HG02571 (cell line): ENCODE data around the gene IKZF3.
A peak's percentile ranks its signal among the peaks of the same experiment; 100 is the strongest.
"Not testable (repeated sequence)": the region's sequence is repeated elsewhere in the genome, so short reads cannot be mapped to it uniquely, and the experiment has no call there.

ENCODE experiments used
- ATAC-seq: cut with Tn5 transposase; IDR thresholded peaks from one replicate; pipeline ENCODE4 v1.9.1; 2021; ENCODE audit warnings: mild to moderate bottlenecking, moderate library complexity; ENCODE audit not compliant: unreplicated experiment

The IKZF3 gene

DNA sequence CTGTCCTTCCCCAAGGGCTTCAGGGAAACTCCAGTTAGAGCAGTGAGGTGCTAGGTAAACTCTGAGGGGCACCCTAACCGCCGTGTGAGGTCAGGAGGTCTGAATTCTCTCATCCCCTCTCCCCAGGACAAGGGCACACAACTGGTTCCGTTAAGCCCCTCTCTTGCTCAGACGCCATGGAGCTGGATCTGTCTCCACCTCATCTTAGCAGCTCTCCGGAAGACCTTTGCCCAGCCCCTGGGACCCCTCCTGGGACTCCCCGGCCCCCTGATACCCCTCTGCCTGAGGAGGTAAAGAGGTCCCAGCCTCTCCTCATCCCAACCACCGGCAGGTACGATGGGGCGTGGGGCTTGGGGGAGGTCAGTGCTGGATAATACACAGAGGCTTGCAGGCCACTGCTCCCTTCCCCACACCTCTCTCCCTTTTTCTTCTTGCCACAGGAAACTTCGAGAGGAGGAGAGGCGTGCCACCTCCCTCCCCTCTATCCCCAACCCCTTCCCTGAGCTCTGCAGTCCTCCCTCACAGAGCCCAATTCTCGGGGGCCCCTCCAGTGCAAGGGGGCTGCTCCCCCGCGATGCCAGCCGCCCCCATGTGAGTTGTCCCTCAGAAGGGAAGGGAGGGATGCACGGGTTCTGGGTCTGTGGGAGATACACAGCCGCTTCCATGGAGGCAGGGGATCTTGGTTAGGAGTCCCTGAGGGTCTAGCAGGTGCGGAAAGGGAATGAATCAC lies 121.8 kb downstream of the IKZF3 start:
- no peak for ATAC-seq

DNA sequence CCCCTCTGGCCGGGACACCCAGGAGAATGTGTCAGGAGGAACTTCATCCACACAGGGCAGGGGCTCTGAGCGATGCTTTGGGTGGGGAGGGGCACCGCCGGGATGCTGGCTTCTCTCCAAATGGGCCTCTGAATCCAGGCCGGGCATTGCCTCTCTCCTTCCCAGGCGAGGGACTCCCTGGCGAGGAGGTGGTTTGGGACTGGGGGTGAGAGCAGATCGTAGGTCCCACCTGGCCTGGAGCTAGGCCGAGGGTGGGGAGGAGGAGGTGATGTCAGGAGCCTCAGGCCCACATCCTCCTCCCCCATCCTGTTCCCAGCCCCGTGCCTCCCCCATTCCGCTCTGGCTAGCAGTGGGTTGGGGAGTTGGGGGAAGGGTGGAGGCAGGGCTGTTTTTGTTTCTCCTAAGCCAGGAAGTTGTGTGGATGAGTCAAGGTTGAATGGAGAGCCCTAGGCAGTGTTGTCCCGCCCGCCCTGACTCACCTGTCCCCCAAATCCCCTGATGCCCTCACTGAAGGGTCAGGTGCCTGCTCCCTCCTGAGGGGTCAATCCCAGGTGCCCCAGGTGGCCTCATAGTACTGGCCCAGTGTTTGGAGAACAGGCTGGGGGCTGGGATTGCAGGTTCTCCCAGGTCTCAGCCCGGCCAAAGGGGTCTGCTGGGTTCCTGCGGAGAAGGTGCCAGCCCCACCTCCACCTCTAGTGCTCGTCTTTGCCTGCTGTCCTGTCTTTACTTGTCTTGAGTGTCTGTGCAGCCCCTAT lies 123.6 kb downstream of the IKZF3 start:
- no peak for ATAC-seq

DNA sequence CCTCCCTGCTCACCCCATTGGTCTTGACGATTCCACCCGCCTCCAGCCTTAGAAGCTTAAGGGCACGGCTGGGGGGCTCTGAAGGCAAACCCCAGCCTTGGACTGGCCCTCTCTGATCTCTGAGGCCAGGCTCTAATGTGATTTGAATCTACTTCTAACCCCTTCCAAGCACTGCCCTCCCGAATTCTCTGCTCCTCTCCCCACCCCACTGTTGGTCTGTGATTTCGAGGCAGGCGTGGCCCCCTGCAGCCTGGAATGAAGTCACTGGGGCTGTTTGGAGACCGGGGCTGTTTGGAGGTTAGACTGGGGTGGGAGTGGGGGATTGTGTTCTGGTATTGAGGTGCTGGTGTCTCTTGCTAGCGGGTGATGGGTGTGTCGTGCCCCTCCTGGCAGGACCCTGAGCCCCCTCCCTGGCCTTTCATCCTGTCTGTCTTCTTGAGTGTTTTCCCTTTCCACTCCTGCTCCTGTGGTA lies 124.2 kb downstream of the IKZF3 start:
- ATAC-seq = no peak

DNA sequence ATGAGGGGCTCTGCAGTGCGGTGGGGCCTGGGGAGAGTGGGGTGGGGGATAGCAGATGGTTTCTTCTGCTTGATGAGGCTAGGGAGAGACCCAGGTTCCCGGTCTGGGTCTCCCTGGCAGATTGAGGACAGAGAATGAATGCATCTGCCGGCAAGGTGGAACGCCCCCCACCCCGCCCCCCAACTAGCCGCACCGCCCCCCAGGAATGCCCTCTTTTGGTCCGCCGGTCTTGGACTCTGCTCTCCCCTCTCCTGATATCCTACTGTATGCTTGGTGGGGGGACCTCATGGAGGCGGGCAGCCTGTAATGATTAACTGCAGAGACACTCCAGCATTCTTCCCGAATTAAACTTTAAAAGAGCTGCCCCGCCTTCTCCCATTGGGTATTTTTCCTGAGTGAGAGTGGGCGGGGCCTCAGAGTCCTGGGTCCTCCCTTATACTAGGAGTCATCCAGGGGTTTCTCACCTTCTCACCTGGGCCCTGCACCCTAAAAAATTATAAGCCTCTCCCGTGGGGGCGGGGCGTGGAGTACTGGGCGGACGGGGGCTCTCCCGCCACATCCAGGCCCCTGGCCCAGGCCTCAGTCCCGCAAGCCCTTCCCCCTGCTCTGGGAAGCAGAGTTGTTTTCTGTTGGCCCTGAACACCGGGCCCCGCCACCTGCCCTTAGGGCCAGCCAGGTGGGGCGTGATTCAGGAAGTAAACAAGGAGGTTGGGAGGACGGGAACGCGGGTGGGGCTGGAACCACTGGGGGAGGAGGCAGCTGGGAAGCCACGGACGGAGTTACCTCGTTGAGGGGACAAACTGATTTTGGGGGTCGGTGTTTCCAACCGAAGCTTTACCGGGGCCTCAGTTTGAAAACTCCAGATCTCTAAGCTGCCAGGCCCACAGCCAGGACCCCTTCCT lies 124.9 kb downstream of the IKZF3 start:
- ATAC-seq = no peak

DNA sequence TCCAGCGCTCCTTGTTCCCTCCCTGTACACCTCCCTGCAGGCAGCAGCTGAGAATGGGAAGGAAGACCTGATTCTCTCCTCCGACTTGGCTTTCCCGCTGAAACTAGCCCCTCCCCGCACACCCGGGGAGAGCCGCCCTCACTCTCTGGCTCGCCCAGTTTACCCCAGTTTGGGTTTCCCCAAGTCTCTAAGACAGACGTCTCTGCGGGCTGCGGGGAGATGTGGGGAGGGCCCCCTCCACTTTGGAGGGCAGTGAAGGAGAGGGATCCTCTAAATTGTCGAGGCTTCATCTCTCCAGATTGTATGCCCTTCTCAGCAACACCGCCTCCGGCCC lies 125.6 kb downstream of the IKZF3 start:
- no peak for ATAC-seq

DNA sequence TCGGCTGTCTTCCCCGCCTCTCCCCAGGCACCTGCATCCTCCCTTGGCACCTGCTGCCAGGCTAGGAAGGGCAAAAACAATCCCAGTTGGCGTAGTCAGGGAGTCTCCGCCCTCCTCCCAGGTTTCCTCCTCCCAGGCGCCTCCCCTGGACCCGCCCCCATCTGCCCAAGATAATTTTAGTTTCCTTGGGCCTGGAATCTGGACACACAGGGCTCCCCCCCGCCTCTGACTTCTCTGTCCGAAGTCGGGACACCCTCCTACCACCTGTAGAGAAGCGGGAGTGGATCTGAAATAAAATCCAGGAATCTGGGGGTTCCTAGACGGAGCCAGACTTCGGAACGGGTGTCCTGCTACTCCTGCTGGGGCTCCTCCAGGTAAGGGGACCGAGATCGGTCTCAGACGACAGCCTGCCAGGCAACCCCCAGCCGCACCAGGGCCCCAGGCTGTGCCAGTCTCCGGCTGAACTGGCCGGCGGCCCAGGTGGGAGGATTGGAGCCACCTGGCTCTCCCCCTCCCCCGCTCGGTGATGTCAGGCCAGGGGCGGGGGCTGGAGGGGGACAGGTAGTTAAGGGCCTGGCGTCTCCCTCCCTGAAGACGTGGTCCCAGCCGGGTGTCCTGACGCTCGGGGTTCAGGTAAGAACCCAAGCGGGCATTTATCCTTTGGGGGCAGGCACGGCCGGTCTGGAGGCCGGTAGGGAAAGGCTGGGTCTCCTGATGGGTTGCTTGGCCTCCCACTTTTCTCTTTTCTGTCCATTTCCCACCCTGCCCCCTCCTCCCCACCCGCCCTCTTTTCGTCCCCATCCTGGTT lies 126.1 kb downstream of the IKZF3 start, which contains the start of gene GRB7:
TSS of gene GRB7 (plus strand) at position 179 of the 808 bp plus-strand sequence. CDS start 4,364 bp downstream, outside the sequence.
- ATAC-seq = no peak

DNA sequence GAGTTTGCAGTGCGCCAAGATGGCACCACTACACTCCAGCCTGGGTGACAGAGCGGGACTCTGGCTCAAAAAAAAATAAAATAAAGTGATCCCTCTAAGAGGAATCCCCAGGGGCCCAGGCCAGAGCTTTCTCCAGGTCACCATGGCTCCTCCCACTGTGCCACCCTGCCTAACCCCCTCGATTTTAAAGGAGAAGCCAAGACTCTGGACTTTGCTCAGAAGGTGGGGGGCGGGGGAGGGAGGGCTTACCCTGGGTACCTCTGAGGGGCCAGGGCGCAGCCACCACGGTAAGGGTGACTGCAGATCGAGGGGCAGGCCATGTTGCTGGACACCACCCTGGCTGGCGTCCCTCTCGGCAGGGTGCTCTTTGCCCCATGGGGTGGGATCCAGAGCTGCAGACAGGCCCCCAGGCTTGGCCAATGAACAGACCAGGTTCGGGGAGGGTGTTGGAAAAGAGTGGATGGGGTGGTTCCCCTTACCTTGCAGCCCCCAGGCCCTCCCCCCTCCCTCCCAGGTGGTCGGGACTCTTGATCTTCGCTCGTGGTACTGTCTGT lies 126.8 kb downstream of the IKZF3 start:
- ATAC-seq = no peak

DNA sequence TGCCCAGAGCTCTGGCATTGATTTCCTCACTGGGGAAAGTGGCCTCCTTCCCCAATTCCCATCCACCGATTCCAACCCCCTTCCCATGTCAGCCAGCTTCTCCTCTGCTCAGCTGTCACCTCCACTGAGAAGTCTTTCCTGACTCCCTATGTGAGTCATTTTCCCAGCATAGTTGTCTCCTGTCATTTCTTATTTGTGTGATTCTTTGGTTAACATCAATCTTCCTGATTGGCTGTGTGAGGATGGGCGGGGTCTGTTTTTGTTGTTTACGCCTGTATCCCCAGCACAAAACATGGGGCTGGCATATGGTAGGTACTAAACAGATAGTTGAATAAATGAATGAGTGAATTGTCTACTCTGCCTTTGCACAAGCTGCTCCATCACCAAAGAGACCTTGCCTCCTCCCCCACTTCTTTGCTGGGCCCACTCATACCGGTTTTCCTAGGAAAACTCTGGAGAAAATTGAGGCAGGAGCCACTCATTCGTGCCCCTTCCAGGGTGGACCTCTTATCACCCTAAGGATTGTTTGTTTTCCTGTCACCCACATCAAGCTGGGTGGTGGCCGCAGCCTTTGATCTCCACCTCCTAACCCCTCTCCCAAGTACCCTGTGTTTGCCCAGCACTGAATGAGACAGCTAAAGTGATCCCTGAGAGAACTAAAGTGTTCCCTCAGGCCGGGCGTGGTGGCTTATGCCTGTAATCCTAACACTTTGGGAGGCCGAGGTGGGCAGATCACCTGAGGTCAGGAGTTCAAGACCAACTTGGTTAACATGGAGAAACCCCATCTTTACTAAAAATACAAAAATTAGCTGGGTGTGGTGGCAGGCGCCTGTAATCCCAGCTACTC lies 127.6 kb downstream of the IKZF3 start:
- ATAC-seq = no peak

DNA sequence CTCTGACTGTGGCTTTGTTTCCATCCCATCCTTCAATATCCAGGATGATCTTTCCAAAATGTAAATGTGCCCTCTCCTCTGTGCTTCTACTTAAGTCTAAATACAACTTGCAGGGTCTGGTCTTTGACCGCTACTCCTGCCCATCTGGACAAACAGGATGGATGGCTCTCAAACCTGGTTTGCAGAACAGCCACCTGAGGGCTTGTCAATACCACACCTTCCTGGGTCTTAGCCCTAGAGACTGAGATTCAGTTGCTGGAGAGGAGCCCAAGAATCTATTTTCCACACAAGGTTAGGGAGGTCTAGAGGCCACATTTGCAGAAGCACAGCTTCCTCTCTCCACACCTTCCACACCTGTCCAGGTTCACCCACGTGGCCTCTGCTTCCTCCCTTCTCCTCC lies 128.2 kb downstream of the IKZF3 start:
- ATAC-seq = no peak

DNA sequence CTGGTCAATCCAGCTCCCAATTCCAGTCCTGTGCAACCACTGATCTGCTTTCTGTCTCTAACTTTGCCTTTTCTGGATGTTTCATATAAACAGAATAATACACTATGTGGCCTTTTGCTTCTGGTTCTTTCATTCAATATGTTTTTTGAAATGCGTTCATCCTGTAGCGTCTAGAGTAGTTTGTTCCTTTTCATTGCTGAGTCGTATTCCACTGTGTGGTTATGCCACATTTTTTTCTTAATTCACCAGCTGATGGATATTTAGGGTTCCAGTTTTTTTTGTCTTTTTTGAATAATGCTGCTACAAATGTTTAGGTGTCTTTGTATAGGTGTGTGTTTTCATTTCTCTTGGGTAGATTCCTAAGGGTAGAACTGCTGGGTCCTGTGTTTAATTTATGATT lies 131.5 kb downstream of the IKZF3 start:
- ATAC-seq = no peak

DNA sequence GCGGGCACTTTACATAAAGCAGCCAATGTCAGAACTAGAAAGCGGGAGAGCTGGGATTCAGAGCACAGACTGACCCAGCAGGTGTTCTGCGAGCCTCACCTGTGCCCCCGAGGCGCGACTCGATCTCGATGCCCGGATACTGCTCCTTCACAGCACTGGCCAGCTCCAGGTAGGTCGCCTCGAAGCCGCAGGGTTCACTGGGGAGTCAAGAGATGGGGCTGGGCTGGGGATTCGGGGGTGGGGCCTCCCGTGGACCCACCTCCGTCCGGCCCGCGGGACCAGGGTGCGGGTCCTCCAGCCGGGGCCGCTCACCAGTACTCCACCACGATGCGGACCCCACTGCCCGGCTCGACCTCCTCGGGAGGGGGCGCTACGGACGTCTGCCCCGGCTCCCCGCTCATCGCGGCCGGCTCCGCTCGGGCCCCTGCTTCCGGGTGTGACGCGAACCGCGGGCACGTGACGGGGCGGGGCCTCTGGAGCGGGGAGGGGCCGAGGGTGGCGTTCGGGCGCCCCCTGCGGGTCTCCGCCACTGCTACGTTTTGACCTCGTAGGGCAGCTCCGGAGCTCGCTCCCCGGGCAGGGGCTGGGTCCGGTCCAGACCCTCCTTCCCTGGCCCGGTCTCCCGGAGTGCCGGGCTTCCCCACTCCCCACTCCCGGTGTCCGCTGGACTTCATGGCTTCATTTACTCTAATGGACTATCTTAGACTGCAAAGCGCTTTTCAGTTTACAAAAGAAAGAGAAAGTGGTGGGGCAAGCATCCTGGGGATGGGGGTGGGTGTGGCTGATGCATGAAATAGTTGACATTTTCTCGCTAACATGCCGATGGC lies 133.8 kb downstream of the IKZF3 start, which contains the start of gene MIEN1:
TSS of gene MIEN1 (minus strand) at position 438 of the 827 bp plus-strand sequence. CDS start at position 401, 37 bp downstream.
- peak; percentile 82 for ATAC-seq

DNA sequence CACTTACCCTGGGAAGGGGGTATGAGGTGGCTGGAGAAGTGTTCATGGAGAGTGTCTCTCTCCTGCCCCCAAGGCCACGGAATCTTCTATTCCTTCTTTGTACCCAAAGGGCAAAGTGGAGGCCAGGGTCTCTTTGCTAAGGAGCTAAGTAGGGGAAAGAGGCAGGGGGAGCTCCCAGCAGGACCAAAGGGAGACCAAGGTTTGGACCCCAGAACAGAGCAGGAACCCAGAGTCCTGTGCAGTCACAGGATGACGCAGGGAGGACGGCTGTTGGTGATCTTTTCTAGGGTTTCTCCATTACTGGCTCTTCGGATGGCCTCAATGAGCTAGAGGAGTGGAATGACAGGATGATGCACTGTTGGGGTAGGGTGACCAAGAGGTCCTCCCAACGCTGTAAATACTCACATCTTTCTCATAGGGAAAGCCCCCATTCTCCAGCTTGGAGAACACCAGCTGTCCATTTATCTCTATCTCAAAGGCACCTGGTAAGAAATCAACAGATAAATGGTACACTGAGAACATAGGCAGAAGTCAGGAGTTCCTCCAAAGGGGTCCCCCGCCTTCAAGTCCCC lies 134.7 kb downstream of the IKZF3 start:
- ATAC-seq = no peak

DNA sequence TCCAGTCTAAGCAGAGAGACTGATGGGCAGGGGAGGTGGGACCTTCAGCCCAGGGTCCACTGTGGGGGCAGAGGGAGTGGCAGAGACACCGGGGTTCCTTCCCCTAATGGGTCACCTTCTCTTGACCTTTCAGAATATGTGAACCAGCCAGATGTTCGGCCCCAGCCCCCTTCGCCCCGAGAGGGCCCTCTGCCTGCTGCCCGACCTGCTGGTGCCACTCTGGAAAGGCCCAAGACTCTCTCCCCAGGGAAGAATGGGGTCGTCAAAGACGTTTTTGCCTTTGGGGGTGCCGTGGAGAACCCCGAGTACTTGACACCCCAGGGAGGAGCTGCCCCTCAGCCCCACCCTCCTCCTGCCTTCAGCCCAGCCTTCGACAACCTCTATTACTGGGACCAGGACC lies 136.6 kb downstream of the IKZF3 start:
- no peak for ATAC-seq

DNA sequence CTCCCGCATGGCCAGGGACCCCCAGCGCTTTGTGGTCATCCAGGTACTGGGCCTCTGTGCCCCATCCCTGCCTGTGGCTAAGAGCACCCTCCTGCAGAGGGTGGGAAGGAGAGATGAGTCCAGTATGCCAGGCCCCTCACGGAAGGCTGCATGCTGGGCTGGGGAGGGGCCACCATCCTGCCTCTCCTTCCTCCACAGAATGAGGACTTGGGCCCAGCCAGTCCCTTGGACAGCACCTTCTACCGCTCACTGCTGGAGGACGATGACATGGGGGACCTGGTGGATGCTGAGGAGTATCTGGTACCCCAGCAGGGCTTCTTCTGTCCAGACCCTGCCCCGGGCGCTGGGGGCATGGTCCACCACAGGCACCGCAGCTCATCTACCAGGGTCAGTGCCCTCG lies 137.5 kb downstream of the IKZF3 start:
- no peak for ATAC-seq

DNA sequence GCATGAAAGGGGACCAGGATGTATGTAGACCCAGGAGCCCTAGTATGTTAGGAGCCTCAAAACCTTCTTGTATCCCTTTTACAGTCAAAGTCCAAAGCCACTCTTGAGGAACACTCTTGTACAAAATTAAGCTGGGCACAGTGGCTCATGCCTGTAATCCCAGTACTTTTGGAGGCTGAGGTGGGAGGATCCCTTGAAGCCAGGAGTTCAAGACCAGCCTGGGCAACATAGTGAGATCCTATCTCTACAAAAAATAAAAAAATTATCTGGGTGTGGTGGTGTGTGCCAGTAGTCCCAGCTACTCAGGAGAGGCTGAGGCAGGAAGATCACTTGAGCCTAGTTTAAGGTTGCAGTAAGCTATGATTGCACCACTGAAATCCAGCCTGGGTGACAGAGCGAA lies 138.2 kb downstream of the IKZF3 start:
- ATAC-seq = not testable (repeated sequence)

DNA sequence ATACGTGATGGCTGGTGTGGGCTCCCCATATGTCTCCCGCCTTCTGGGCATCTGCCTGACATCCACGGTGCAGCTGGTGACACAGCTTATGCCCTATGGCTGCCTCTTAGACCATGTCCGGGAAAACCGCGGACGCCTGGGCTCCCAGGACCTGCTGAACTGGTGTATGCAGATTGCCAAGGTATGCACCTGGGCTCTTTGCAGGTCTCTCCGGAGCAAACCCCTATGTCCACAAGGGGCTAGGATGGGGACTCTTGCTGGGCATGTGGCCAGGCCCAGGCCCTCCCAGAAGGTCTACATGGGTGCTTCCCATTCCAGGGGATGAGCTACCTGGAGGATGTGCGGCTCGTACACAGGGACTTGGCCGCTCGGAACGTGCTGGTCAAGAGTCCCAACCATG lies 139.4 kb downstream of the IKZF3 start:
- no peak for ATAC-seq

DNA sequence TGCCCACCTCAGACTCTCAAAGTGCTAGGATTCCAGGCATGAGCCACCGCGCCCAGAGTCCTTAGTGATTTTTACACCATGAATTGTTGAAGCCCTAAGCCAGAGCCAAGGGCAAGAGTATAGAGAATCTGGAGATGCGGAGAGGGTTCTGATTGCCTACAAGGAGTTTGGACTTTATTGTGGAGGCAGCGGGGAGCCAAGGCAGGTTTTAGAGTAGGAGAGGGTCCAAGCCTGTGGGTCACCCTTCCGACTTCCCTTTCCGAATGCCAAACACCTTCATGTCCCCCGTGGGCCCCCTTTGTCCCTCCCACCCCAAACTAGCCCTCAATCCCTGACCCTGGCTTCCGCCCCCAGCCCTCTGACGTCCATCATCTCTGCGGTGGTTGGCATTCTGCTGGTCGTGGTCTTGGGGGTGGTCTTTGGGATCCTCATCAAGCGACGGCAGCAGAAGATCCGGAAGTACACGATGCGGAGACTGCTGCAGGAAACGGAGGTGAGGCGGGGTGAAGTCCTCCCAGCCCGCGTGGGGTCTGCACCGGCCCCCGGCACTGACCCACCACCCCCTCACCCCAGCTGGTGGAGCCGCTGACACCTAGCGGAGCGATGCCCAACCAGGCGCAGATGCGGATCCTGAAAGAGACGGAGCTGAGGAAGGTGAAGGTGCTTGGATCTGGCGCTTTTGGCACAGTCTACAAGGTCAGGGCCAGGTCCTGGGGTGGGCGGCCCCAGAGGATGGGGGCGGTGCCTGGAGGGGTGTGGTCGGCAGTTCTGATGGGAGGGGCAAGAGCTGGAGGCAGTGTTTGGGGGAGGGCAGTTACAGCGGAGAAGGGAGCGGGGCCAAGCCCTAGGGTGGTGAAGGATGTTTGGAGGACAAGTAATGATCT lies 140.9 kb downstream of the IKZF3 start:
- no peak for ATAC-seq
